ENCODE data around the gene APBA1.

GRCh38 chr9:69671879-69672595, at the start of gene APBA1:
- TF ChIP-seq POLR2AphosphoS5 (IDR thresholded peaks at IDR 0.05; ENCODE audit: low read depth, low read length) (no peak), TAF1 (IDR thresholded peaks at IDR 0.05; ENCODE audit: borderline replicate concordance, insufficient read depth, low read length) (no peak)
- TF ChIP-seq, protein P1, sequence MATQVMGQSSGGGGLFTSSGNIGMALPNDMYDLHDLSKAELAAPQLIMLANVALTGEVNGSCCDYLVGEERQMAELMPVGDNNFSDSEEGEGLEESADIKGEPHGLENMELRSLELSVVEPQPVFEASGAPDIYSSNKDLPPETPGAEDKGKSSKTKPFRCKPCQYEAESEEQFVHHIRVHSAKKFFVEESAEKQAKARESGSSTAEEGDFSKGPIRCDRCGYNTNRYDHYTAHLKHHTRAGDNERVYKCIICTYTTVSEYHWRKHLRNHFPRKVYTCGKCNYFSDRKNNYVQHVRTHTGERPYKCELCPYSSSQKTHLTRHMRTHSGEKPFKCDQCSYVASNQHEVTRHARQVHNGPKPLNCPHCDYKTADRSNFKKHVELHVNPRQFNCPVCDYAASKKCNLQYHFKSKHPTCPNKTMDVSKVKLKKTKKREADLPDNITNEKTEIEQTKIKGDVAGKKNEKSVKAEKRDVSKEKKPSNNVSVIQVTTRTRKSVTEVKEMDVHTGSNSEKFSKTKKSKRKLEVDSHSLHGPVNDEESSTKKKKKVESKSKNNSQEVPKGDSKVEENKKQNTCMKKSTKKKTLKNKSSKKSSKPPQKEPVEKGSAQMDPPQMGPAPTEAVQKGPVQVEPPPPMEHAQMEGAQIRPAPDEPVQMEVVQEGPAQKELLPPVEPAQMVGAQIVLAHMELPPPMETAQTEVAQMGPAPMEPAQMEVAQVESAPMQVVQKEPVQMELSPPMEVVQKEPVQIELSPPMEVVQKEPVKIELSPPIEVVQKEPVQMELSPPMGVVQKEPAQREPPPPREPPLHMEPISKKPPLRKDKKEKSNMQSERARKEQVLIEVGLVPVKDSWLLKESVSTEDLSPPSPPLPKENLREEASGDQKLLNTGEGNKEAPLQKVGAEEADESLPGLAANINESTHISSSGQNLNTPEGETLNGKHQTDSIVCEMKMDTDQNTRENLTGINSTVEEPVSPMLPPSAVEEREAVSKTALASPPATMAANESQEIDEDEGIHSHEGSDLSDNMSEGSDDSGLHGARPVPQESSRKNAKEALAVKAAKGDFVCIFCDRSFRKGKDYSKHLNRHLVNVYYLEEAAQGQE (IDR thresholded peaks at IDR 0.05; ENCODE audit: insufficient read depth in 1 of 2, low read depth in 2 of 2, low read length in 2 of 2): no peak

Measured in PFSK-1 (cell line).